Fibroblast of villous mesenchyme (primary cell): Measurements from ENCODE around the gene APP. TPM values are rescaled to one million over a fixed set of nuclear protein-coding genes. Genes with fewer than 3 reads are reported as not detected.

Experiments
- DNase-seq: peaks from one replicate; pipeline ENCODE4 v3.0.0-alpha.2; 2010; ENCODE audit warnings: low read depth
- H3K4me3 ChIP-seq: 2 replicates; pipeline ENCODE4 v1.5.1; 2011; ENCODE audit warnings: low read depth, mild to moderate bottlenecking, low read length
- total RNA-seq: library from RNA; depleted of rRNA; stranded (reverse); fragments of >200 nt; gene quantifications from 2 replicates; pipeline ENCODE4 v1.2.3, GENCODE V29; 2012
- TF ChIP-seq, protein P1 (sequence below): IDR thresholded peaks from 2 replicates; pipeline ENCODE4 v1.5.1; 2012; ENCODE audit warnings: low read depth, mild to moderate bottlenecking, low read length; ENCODE audit not compliant: insufficient read depth

APP gene
- total RNA-seq, 1 donor = 353 TPM

DNA sequence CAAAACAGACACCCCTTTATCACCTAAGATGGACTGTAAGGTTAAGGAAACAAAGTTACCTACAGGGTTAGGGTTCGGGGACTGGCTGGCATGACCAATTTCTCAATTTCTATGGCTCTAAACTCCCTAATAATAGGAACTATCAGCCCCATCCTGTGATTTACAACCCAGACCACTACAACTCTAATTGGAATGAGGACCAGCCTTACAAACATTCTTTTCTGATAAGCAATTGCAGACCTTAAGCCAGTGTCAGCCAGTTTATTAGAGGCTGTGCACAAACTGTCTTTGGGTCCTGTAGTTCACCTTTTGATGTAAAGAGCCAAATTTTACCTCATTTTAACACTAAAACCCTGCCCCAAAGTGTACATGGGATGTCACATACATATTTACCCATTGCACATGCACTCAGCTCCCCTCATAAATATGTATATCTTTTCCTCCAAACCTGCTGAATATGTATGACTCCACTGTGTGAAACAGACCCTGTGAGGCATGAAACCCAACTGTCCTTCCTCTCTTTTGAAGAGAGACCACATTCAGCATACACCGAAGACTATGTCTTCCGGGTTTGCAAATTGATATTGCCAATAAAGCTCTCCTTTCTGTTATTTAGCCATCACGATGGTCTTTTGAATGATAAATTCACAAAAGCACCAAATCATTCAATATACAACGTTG is 7.3 kb upstream of the APP start:
- TF ChIP-seq, protein P1, sequence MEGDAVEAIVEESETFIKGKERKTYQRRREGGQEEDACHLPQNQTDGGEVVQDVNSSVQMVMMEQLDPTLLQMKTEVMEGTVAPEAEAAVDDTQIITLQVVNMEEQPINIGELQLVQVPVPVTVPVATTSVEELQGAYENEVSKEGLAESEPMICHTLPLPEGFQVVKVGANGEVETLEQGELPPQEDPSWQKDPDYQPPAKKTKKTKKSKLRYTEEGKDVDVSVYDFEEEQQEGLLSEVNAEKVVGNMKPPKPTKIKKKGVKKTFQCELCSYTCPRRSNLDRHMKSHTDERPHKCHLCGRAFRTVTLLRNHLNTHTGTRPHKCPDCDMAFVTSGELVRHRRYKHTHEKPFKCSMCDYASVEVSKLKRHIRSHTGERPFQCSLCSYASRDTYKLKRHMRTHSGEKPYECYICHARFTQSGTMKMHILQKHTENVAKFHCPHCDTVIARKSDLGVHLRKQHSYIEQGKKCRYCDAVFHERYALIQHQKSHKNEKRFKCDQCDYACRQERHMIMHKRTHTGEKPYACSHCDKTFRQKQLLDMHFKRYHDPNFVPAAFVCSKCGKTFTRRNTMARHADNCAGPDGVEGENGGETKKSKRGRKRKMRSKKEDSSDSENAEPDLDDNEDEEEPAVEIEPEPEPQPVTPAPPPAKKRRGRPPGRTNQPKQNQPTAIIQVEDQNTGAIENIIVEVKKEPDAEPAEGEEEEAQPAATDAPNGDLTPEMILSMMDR = no peak
- no peak overlapping the region for H3K4me3 ChIP-seq
- no peak for DNase-seq

DNA sequence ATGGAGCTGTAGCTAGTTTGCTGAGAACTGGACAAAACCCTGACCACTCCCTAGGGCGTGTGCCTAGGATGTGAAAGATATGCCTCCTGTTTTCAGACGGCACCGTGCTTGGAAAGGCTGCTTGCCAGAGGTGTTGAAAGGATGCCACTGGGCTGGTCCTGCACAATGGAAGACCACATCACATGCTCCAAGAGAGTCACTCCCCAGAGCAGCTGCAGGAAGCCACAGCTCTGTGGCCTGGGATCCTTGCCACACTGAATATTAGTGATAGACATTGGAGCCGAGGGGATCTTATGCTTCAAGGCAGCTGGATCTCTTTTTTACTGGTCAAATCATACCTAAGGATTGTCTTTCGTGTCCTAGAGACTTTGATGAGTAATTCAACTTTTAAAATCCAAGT is 6.6 kb upstream of the APP start:
- no peak for DNase-seq
- TF ChIP-seq, protein P1 = no peak
- no peak overlapping the region for H3K4me3 ChIP-seq

DNA sequence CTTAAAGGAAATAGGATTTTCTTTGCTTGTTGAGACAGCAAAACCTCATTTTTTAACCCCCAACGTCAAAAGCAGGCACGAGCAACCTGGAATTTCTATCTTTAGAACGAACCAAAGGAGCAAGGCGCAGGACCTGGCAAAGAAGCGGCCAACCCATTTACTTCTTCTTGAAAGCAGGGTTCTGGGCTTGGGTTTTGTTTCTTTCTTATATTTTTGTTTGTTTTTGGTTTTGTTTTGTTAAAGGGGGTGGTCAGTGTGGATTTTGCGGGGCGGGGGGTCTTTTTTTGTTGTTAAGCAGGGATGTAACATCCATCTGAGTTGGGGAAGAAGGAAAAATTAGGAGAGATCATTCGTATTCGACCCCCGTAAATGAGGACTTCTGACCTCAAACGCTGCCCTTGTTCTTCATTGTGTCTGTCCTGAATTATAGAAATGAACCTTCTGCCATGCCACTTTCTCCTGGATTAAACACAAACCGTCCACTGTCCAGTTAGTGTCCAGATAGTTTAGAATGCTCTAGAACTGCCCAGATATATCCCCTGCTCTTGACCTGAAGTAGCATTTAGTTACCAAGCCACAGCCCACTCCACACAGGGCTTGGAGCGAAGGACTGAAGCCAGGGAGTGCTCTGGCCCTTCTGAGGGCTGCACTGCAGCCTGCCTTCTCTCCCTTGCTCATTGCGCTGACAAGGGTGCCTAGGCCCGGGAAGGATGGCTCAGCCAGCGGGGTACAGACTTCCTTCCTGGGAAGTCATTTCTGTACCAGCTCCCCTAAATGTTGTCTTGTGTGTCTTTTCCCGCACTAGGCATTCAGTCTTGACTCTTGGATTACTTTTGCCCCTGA is 909 bp upstream of the APP start:
- TF ChIP-seq, protein P1 = no peak
- H3K4me3 ChIP-seq = peak overlapping the region; percentile 94
- DNase-seq = no peak

DNA sequence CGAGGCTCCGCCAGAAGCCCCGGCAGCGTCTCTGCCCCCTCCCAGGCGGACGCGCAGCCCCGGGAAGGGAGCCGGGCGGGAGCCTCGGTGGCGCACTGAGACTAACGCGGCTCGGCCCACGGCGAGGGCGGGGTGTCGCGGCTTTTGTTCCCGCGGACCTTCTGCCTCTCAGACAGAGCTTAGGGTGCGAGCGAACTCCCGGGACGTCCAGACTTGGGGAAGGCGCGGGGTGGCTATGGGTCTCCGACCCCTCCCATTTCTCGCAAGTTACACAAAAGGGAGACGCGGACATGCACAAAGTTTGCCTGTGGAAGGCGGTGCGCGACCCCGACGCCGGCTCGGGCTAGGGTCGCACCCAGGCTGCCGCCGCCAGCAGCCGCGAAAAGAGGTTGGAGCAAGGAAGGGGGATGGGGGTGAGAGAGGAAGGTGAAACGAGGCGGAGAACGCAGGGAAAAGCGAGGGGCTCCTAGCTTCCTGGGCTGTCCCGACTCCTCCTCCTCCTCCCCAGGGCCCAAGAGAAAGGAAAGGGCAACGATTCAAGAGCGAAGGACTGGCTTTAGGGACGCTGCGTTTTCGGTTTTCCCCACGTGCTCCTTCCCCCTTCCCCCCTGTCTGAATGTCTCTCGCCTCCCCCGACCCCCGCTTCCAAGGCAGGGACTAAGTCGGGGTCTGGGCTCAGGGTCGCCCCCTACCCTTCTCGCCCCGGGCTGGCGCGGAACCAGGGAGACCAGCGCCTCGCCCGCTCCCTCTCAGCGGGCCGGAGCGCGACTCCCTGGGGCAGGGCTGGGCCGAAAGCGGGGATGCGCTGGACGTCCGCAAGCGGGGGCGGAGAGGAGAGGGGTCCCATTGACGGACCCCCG is 729 bp downstream of the APP start:
- DNase-seq = peak; percentile 79
- peak overlapping the region; percentile 94 for H3K4me3 ChIP-seq
- TF ChIP-seq, protein P1 = no peak

DNA sequence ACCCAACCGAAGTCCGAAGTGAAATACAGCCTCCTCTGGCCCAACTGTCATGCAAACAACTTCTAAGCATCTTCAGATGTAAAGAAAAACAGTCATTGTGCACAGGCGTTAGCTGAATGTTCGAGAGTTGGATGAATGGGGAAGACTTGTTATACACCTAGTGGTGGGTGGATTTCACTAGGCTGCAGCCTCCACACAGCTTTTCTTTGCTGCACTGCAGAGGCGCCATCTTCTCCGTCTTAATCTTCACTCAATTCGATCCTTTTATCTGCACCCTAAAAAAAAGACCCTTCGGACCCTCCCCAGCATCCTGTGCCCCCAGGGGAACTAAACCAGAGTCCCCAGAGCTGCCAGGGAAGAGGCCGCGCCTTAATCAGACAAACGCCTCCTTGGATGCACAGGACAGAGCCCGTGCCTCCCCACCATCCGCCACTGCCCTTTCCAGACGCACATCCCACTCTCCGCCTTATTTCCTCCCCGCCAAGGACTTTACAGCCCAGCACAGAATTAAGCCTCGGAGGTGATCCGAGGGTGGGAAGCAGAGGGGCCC is 1.4 kb downstream of the APP start:
- DNase-seq = peak; percentile 78
- TF ChIP-seq, protein P1 = peak; percentile 48

DNA sequence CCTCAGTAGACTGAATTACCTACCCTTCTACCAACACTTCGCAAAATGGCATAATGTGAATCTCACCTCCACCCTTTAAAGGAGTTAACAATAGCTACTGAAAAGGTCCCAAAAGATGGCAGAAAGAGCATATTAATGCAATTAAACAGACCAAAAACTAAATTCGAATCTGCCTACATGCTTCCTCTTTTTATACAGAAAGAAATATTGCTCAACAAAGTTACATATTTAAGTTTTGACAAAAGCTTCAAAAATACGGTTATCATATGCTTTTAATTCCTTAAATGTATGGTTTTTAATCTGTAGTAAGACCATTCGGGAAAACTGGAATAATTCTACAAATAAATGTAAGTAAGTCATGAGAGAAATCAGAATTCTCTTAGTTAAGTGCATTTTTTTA is 2.2 kb downstream of the APP start:
- peak overlapping the region; percentile 94 for H3K4me3 ChIP-seq
- TF ChIP-seq, protein P1 = no peak

More for the DNA sequence above, 1.4 kb downstream of the APP start:
- peak overlapping the region; percentile 94 for H3K4me3 ChIP-seq

More for the DNA sequence above, 2.2 kb downstream of the APP start:
- no peak for DNase-seq
